ENCODE results near the gene STX8. TPM values are rescaled to one million over a fixed set of nuclear protein-coding genes. Genes with fewer than 3 reads are reported as not detected.

Gene STX8
- total and polyA plus RNA-seq, 9 of the 15 experiments (the other 6 are each of a cell fraction or from before 2014, with no cell fraction given): 14.6 to 42.5 (median 22.1) TPM

- no peak for TF ChIP-seq HNRNPH1 (optimal IDR thresholded peaks at IDR 0.05; ENCODE audit: low read depth, low read length)
Measured at GRCh38 chr17:9239793-9240658, 335.6 kb downstream of the STX8 start (continued).

GRCh38 chr17:9239246-9239792 is 336.3 kb downstream of the STX8 start:
- peak overlapping the region in 1 of 2 experiments; percentile 74; a peak in 1 of 4 replicates for H3K9ac ChIP-seq (ENCODE audit: insufficient read depth in 1 of 2, low read depth in 2 of 2, low read length in 2 of 2)
- no peaks in the 10 kb centered on the region for H3K9me1 ChIP-seq (ENCODE audit: control insufficient read depth, insufficient read depth, low read length)
- peak overlapping the region; percentile 66 for H2AFZ ChIP-seq (ENCODE audit: low read depth, low read length)
- ATAC-seq: no peak
- POLR2A ChIA-PET: interaction anchor here (1.0 kb wide), 1 partner anchor 63 kb away, joined by 3 read pairs; no protein-coding TSS in a partner anchor
- in situ Hi-C loops (cut with MboI): no loop called here
- no peak overlapping the region for H3K27ac ChIP-seq (ENCODE audit: extremely low read depth, low read depth, low read length)
- no peaks in the 10 kb centered on the region for H3K9me3 ChIP-seq (replicated peaks; ENCODE audit: control insufficient read depth, insufficient read depth, low read depth, low read length)
- peaks cover 0 to 16% of the 10 kb centered on the region in 2 experiments; a peak in 2 of 5 replicates for H3K27me3 ChIP-seq (ENCODE audit: control insufficient read depth in 2 of 2, insufficient read depth in 2 of 2, low read length in 2 of 2)
- TF ChIP-seq POLR2A (conservative IDR thresholded peaks at IDR 0.05): no peak
- TF ChIP-seq SMARCB1 (IDR thresholded peaks at IDR 0.05; ENCODE audit: insufficient read length, low read depth): no peak
- TF ChIP-seq PCBP1 (IDR thresholded peaks at IDR 0.05; ENCODE audit: low read depth, low read length, poor library complexity, severe bottlenecking): no peak
- no peak for TF ChIP-seq CHD1 (IDR thresholded peaks at IDR 0.05; ENCODE audit: low read length)
- TF ChIP-seq ZNF780A (CRISPR knock-in tag; IDR thresholded peaks at IDR 0.05): no peak
- TF ChIP-seq CBX5 (IDR thresholded peaks at IDR 0.05; ENCODE audit: borderline replicate concordance, low read depth): no peak
- no peak for TF ChIP-seq ZBTB26 (CRISPR knock-in tag; IDR thresholded peaks at IDR 0.05)
- no peak for TF ChIP-seq KLF13 (tag; IDR thresholded peaks at IDR 0.05; ENCODE audit: borderline replicate concordance, low read depth)
- no TSS peak for BruUV-seq (replicated peaks)
- CTCF ChIA-PET (ENCODE audit: low intra/inter-chr PET ratio): no interaction called here
- 80% methylated on average over 4 of the region's 27 CpGs for WGBS (ENCODE audit: insufficient coverage, low coverage, missing lambda C conversion rate)
- H3K4me2 ChIP-seq (ENCODE audit: insufficient read depth, low read length): peak overlapping the region; percentile 52; the same call in 1 of the 2 replicates
- DNase-seq (ENCODE audit: extremely low read depth in 1 of 4, low spot score in 3 of 4): no peak
- H3K36me3 ChIP-seq (ENCODE audit: control insufficient read depth, insufficient read depth, low read length): no peaks in the 10 kb centered on the region
- peaks cover 0 to 20% of the 10 kb centered on the region in 2 experiments; a peak in 2 of 5 replicates for H3K4me1 ChIP-seq (replicated peaks in 1 of 2; ENCODE audit: control insufficient read depth in 2 of 2, insufficient read depth in 2 of 2, low read length in 2 of 2)
- no peak for FAIRE-seq
- H3K79me2 ChIP-seq (ENCODE audit: control insufficient read depth, insufficient read depth, low read length): no peaks in the 10 kb centered on the region
- intact Hi-C loops (cut with micrococcal nuclease): no loop called here
- 0 out of 2 replicates have a peak, but pooled peaks cover 5% of the 10 kb centered on the region for H4K20me1 ChIP-seq (replicated peaks; ENCODE audit: control insufficient read depth, insufficient read depth, low read length)
- no peak overlapping the region for H3K4me3 ChIP-seq
